ENCODE results near the gene AGL. TPM values are rescaled to one million over a fixed set of nuclear protein-coding genes. Genes with fewer than 3 reads are reported as not detected.
"Not testable (repeated sequence)": the region's sequence is repeated elsewhere in the genome, so short reads cannot be mapped to it uniquely, and the experiment has no call there.

The AGL gene
- polyA plus RNA-seq, 5 donors: 18.0 to 24.9 (median 21.0) TPM

DNA sequence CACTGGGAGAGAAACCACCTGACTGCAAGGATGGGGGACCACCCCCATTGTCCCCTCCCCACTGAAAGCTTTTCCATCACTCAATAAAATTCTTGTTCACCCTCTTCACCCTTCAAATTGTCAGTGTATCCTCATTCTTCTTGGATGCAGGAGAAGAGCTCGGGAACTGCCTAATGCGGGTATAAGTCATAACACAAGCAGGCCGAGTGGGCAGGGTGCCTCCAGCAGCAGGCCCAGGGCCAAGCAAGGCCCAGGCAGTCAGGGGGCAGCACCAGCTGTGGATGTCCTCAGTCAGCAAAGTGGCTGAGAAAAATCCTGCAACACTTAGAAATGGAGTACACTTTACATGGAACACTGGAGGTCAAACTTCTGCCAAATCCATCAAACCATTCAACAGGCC, 85.9 kb downstream of the AGL start:
- DNase-seq: no peak

DNA sequence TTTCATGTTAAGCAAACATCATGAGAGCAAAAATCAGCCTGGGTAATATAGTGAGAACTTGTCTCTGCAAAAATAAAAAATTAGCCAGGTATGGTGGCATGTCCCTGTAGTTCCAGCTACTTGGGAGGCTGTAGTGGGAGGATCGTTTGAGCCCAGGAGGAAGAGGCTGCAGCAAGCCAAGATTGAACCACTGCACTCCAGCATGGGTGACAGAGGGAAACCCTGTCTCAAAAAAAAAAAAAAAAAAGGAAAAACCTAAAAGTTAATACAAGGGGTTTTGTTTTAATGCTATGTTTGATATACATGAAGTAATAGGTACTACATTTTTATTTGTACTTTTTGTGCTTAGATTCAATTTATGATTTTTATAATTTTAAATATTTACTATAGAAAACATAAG, 92.6 kb downstream of the AGL start:
- DNase-seq: no peak

DNA sequence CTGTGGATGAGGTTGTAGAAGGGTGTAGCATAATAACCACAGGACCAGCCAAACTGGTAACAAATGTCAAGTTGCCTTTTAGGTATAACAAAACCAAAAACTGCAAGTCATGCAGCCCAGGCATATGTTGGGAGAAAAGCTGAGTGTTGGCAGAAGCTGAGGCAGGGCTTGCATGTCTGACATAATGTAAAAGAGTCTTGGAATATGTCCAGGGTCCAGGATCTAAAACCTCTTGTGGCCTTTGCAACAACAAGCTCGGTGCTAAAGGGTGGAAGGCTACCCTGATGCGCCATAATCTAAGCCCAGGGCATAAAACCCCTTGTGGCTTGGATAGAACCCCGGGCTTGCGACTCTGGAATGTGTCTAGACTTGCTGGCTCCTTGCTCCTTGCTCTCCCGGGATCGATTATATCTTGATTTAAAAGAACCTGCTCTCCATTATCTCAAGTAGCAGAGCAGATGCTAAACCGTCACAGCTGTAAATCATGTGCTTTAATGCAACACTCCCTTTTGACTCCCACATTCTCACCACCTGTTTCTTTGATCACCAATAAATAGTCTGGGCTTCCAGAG, 93.1 kb downstream of the AGL start:
- no peak for DNase-seq

DNA sequence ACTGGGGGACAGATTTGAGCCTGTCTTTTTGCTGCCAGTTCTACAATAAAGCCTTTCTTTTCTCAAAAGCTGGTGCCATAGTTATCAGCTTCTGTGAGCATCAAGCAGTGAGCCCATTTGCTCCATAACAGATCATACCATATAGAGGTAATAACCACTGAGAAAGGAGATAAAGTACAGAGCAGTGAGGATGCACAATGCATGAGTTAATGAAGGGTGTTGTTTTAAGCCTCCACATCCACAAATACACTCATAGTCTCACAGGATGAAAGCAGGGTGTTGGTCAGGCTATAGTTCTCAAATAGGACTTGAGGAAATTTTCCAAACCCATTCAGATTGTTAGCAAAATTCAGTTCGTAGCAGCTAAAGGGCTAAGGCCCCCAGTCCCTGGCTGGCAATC, 94.0 kb downstream of the AGL start:
- no peak for DNase-seq

DNA sequence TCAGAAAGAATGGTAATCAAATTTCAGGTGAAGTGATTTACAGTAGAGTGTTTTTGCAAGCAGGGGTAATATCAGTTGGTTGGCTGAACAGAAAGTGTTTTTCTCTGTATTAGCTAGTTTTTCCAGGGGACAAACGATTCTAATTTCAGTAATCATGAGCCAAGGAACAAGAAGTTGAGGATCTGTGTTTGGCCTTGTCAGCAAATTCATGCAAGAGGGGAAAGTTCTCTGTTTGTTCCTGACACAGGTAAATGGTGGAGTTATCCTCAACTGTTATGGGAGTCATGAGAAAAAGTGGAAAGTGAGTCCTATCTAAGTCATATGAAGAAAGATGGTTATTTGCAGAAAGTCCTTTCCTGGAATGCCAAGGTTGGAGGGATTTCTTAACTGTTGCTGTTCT, 95.0 kb downstream of the AGL start:
- DNase-seq: no peak

DNA sequence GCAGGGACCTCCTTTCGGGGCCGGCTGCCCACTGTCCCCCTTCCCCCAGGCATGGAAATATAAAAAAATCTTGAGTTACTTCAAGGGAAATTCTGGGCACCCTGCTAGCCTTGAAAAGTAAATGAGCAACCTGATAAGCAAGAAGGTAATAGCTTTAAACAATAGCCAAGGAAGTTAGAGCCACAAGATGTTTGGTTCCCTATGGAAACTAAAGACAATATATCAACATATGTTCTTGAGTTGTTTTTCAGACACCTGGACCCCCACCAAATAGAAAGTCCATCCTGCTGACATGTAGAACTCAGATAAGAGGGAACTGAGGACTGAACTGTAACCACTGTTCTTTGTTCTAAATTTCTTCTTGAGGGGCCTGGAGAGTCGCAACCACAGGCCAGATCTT, 100.3 kb downstream of the AGL start:
- DNase-seq: no peak

DNA sequence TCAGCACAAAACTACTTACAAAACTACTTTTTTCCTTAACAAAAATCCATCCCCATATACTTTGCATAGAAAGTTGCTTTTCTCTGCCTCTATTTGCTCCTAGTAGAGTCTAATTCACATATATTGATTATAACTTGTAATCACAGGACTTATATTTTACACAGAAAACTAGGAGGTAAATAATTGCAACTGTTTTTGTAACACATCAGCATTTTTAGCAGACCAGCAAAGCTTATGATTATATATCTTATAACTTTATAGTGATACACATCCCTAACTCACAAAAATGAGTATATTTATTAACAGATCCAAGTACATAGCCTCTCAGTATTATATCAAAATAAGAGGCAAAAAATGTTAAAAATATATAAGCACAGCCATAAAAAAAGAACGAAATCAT, 102.4 kb downstream of the AGL start:
- no peak for DNase-seq

DNA sequence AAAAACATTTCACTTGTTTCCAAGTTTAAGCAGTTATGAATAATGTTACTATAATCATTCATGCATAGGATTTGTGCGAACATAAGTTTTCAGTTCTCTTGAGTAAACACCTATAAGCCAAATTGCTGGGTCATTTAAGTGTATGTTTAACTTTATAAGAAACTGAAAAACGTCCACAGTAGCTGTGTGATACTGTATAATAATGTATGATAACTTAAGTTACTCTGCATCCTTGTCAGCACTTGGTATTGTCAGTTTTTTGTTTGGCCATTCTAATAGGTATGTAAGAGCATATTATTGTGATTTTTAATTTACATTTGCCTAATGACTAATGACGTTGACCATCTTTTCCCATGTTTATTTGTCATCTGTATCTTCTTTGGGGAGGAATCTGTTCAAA, 105.2 kb downstream of the AGL start:
- DNase-seq: no peak

DNA sequence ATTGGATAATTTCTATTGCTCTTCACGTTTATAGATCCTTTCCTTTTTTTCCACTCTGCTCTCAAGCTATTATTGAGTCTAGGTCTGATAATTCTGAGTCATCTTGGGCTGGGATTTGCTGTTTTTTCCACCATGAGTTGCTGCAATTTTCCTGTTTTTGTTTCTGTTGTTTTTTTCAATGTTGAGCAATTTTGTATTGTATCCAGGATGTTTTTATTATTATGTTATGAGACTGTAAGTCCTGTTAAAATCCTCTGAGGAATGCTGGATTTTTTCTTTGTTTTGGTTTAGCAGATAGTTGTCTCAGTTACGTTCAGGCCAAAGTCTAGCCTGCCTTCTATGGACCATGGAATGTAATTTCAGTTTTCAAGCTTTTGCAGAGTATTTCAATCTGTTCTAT, 106.6 kb downstream of the AGL start:
- DNase-seq: no peak

DNA sequence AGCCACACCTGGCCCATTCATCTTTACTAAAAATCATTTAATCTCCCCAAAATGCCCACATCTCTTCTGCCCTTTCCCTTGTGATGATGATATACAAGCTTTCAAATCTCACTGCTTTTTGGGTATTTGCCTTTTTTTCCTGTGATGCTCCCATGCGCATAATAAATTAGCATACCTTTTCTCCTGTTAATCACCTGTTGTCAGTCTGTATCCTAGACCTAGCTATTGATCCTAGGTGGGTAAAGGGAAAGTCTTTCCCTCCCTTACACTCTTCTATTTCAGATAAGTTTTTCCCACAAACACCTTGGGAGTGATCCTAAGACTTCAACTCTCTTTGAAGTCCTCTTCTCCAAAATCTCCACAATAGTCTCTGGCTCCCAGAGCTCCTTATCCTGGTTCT, 107.7 kb downstream of the AGL start:
- DNase-seq: no peak

DNA sequence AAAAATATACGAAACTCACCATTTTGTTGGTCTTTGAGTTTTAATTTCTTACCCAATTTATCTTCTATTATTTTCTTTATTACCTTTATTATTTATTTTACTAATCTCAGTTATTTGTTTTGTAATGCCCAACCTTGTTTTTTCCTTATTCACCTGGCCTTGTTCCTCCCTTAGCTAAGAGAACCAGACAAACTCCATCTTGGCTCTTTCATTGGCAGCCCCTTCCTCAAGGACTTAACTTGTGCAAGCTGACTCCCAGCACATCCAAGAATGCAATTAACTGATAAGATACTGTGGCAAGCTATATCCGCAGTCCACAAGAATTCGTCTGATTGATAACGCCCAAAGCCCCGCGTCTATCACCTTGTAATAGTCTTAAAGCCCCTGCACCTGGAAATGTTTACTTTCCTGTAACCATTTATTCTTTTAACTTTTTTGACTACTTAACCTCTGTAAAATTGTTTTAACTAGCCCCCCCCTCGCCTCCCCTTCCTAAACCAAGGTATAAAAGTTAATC, 109.1 kb downstream of the AGL start:
- not testable (repeated sequence) for DNase-seq

DNA sequence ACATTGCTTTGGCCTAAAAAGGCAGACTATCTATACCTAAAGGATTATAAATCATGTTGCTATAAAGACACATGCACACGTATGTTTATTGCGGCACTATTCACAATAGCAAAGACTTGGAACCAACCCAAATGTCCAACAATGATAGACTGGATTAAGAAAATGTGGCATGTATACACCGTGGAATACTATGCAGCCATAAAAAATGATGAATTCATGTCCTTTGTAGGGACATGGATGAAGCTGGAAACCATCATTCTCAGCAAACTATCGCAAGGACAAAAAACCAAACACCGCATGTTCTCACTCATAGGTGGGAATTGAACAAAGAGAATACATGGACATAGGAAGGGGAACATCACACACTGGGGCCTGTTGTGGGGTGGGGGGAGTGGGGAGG, 110.1 kb downstream of the AGL start:
- DNase-seq: not testable (repeated sequence)

DNA sequence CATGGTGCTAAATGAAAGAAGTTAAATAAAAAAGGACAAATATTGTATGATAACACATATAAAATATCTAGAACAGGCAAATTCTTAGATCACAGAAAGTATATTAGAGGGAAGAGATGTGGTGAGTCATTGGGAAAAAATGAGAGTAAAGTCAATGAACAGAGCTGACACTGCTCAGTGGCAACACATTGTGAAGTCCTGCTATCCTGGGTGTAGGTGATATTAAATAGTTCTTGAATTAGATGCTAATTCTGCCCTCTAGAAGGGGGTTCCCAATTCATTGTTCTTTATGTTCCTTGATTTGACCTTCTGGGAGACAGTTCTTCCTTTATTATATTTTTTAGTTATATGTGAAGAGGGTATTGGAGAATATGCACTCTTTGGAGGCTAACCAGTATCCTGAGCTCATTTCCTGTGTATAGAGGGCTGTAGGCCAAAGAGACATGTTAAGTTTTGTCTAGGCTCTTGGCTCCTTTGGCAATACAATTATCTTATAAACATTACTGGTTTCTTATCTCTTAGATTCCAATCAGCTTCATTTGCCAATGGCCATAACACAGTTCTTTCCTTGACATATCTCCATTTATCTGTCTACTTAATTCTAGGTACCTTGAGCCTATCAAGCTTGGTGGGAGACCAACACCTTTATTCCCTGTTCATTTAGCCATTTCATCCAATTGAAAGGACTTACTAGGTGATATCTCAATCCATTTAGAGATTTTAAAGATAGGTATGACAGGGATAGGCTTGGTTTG, 113.1 kb downstream of the AGL start:
- no peak for DNase-seq

DNA sequence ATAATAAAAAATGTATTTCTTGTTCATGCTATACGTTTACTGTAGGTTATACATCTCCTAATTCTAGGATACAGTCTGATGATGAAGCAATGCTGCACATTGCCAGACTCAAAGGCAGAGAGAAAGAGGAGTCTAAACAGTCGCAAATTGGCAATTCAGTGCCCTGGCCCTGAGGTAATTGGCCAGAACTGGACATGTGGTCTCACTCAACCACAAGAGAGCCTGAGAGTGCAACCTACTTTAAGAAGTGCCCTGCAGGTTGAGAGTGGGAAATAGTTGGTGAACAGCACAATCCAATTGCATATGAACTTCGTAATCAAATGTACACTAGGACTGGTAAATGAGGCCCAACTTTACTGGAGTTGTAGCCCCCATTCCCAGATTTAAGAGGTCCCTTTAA, 114.6 kb downstream of the AGL start:
- DNase-seq: no peak

DNA sequence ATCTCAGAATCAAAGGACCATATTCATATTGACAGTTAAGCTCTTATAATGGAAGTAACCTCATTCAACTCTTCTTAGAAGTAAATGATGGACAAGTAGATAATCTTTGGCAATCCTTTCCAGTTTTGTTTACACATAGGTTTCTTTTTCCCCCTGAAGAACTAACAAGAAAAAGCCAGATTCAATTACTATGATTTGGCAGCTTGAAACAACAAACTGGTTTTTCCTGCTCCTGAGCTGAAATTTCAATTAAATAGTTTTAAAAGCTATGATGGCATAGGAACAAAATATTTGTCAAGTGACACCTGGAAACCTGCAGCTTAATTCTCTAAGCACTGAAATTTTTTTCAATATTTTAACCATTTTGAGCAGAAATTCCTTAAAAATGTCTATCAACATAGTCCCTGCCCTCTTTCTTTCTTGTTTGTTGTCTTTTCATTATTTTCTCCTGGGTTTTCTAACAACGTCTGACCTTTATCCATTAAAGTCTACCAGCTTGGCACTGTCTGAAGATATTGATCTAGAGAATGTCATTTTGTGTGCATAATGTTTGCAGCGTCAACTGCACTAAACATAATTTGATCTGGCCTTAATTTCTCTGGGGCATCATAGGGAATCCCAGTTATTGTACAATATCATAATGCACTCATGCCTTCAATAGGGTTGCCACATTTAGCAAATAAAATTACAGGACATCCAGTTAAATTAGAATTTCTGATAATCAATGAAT, 115.7 kb downstream of the AGL start:
- DNase-seq: no peak

DNA sequence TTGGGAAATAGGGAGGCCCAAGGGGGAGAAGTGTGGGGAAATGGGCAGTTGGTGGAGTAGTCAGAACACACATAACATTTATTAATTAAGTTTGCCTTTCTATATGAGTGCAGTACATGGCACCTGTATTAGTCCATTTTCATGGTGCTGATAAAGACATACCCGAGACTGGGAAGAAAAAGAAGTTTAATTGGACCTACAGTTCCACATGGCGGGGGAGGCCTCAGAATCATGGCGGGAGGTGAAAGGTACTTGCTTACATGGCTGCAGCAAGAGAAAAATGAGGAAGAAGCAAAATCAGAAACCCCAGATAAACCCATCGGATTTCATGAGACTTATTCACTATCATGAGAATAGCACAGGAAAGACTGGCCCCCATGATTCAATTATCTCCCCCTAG, 118.1 kb downstream of the AGL start:
- no peak for DNase-seq

DNA sequence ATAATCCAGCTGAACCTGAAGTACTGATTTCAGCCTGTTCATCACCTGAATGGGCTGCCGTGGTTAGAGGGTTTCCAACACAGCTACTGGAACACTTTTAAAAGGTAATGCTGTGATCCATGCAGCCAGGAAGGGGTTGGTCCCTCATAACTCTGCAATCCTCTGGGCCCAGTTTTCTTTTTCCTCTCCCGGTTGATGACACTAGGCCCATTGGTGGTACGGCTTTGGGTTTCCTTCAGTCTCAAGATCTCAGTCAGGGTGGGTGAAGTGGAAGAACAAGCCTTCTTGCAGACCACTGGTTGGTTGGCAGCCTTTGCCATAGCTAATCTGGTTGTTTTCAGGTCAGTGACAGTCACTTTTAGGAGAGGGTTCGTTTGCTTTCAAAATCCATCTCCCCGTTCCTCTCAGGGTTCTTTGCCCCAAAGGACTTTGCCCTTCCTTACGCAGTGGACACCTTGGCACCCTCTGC, 119.1 kb downstream of the AGL start:
- DNase-seq: no peak

DNA sequence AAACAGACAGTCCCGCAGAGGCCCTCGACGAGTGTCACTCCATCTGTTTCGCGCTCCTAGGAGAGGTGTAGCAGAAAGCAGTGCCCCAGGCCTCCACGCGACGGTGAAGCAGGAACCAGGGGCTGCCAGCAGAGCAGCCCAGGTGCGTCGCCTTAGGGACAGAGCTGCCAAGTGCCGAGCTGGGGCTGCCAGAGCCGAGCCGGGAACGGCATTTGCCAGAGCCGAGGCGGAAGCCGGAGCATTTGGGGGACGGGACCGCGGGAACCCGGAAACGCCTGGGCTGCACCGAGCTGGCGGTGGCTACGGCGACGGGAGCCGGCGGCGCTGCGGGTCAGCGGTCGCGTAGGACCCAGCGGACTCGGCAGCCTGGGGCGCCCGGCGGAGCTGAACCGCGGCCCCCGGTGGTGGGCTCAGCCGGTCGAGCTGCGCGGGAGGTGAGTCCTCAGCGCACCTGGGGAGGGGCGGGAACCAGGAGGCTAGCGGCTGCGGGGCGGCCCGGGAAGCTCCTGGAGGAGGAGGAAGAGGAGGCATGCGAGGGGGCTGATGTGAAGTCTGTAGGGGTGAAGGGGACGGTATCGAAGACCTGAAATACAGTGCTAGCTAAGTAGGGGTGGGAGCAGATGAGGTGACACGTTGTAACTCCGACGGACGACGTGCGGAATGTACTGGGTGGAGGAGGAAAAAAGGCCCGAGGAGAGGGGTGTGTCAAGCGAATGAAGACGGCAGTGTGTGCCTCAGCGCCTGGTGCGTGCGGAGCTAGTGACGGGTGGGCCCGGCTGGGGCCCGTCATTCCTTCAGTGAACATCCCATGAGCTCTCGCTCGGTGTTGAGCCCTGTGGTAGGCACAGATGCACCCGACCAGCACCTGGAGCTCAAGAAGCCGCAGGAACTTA, 119.8 kb downstream of the AGL start, which contains the start of gene SLC35A3:
SLC35A3 (plus strand) TSS at position 268 of the 893 bp plus-strand sequence. CDS start 23,559 bp downstream, outside the sequence.
- DNase-seq: peak; percentile 73 to 77

DNA sequence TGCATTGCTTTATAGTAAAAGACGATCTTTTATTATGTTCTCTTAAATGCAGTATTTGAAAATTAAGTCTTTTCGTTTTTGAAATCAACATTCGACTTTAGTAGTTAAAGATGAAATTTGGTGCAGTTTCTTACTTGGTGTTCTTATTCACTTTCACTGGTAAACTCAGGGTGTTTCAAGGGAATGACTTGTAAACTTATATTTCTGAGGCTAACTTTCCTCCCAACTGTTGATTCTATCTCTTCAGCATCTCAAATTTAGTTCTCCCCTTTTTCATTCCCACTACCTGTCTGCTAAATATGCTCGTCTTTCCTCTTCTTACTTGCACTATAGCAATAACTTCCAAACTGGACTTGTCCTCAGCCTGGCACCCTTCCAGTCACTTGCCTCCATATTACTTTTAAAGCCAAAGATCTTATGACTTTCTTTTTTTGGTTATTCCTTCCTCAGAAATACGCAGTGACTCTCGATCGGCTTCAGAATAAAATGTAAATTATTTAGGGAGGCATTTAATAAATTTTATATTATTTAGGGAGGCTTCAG, 120.6 kb downstream of the AGL start:
- no peak for DNase-seq

DNA sequence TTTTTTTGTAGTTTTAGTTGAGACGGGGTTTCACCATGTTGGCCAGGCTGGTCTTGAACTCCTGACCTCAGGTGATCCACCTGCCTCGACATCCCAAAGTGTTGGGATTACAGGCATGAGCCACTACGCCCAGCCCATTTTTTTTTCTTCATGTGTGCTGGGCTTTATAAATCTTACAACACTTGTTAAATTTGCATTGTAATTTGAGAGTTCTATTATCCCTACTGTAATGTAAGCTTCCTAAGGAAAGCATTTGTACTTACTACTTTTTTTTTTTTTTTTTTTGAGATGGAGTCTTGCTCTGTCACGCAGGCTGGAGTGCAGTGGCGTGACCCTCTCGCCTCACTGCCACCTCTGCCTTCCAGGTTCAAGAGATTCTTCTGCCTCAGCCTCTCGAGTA, 121.9 kb downstream of the AGL start:
- DNase-seq: not testable (repeated sequence)

Data from right lung (tissue), 5 donors.